NCI-H2196 treated with DMSO at 0.1 percent for 48 hours (cell line): ENCODE data around the gene THNSL1.
A peak's percentile ranks its signal among the peaks of the same experiment; 100 is the strongest.
"Not testable (repeated sequence)": the region's sequence is repeated elsewhere in the genome, so short reads cannot be mapped to it uniquely, and the experiment has no call there.

Experiments
- DNase-seq: peaks from one replicate; lab custom pipeline; 2025; ENCODE audit not compliant: unreplicated experiment; lab: John Stamatoyannopoulos, UW

THNSL1 gene

GRCh38 chr10:25016376-25017153 lies at the start of gene THNSL1:
TSS of gene THNSL1 (plus strand) at chr10:25016612. CDS start at chr10:25023224, 6,612 bp downstream.
- peak; percentile 85 for DNase-seq

- DNase-seq: no peak
Measured at GRCh38 chr10:24966962-24967481, 49.4 kb upstream of the THNSL1 start.

- DNase-seq: no peak
Measured at GRCh38 chr10:24968349-24968748, 48.1 kb upstream of the THNSL1 start.

GRCh38 chr10:24968951-24969350 lies 47.5 kb upstream of the THNSL1 start:
- DNase-seq: not testable (repeated sequence)

GRCh38 chr10:24969841-24970281 lies 46.6 kb upstream of the THNSL1 start:
- DNase-seq: no peak

- no peak for DNase-seq
Measured at GRCh38 chr10:24971374-24971773, 45.0 kb upstream of the THNSL1 start.

- DNase-seq: no peak
Measured at GRCh38 chr10:24973163-24973562, 43.2 kb upstream of the THNSL1 start.

- no peak for DNase-seq
Measured at GRCh38 chr10:24974976-24975375, 41.4 kb upstream of the THNSL1 start.

- no peak for DNase-seq
Measured at GRCh38 chr10:24979685-24980084, 36.7 kb upstream of the THNSL1 start.

- no peak for DNase-seq
Measured at GRCh38 chr10:24981161-24981710, 35.2 kb upstream of the THNSL1 start.

- DNase-seq: no peak
Measured at GRCh38 chr10:24982319-24983112, 33.9 kb upstream of the THNSL1 start.

GRCh38 chr10:24983130-24983529 lies 33.3 kb upstream of the THNSL1 start:
- no peak for DNase-seq

- DNase-seq: no peak
Measured at GRCh38 chr10:24983946-24984345, 32.5 kb upstream of the THNSL1 start.

GRCh38 chr10:24984906-24985305 lies 31.5 kb upstream of the THNSL1 start:
- DNase-seq: no peak

GRCh38 chr10:24988831-24989640 lies 27.4 kb upstream of the THNSL1 start:
- DNase-seq: no peak

- DNase-seq: no peak
Measured at GRCh38 chr10:24989867-24990266, 26.5 kb upstream of the THNSL1 start.

- DNase-seq: no peak
Measured at GRCh38 chr10:24991298-24991697, 25.1 kb upstream of the THNSL1 start.

GRCh38 chr10:24992512-24993133 lies 23.8 kb upstream of the THNSL1 start:
- DNase-seq: no peak

- DNase-seq: no peak
Measured at GRCh38 chr10:24993237-24993958, 23.0 kb upstream of the THNSL1 start.

- no peak for DNase-seq
Measured at GRCh38 chr10:24995072-24995471, 21.3 kb upstream of the THNSL1 start.
